Fibroblast of the aortic adventitia (primary cell): ENCODE data around the gene ELP2. TPM values are rescaled to one million over a fixed set of nuclear protein-coding genes. Genes with fewer than 3 reads are reported as not detected.

Source experiments
- DNase-seq: peaks from one replicate; pipeline ENCODE4 v3.0.0-alpha.2; 2010; ENCODE audit warnings: low read depth
- H3K4me3 ChIP-seq: 2 replicates; pipeline ENCODE4 v1.5.1; 2011; ENCODE audit warnings: low read depth, mild to moderate bottlenecking, control low read depth, low read length, moderate library complexity
- CTCF ChIP-seq: IDR thresholded peaks from 2 replicates; pipeline ENCODE4 v1.5.1; 2011; ENCODE audit warnings: mild to moderate bottlenecking, low read length, control low read depth, inconsistent platforms; ENCODE audit not compliant: insufficient read depth
- total RNA-seq: library from RNA; depleted of rRNA; stranded (reverse); fragments of >200 nt; gene quantifications from 2 replicates; pipeline ENCODE4 v1.2.3, GENCODE V29; 2012; ENCODE audit warnings: low replicate concordance

ELP2 gene
- total RNA-seq, 1 donor, result 83.3 TPM

DNA sequence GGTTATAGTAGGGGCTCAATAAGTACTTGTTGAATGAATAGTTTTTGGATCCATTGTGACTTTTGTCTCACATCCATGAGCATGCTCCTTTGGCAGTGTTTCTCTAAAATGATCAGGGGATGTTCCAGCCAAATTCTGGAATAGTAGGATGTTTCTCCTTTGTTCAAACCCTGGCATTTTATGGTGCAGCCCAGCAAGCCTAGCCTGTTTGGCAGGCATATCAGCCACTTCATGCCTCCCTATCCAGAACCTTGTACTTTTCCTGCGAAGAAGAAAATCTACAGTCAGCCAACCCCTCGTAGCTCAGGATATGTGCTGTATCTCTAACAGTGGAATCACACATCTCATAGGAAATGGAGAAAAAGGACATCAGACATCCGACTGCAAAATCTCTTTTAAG is 35.3 kb upstream of the ELP2 start:
- no peak overlapping the region for H3K4me3 ChIP-seq
- no peak for TF ChIP-seq CTCF
- no peak for DNase-seq

DNA sequence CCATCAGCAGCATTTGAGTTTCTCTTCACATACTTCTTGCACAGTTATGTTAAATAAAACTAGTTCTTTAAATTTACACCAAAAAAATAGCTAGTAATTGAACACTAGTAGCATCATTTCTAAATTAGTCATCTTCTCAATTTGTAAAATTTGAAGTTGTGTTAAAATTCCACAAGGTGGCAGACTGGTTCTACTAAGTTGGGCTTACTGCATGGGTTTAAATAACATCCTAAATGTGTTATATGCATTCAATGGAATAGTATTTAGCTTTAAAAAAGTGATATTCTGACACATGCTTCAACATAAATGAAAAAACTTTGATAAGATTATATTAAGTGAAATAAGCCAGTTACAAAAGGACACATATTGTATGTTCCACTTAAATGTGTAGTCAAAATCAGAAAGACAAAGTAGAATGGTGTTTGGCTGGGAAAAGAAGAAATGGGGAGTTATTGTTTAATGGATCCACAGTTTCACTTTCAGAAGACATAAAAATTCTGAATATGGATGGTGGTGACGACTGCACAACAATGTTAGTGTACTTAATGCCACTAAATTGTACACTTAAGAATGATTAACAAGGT is 33.7 kb upstream of the ELP2 start:
- TF ChIP-seq CTCF, result peak; percentile 44
- no peak overlapping the region for H3K4me3 ChIP-seq
- peak; percentile 89 for DNase-seq

GRCh38 chr18:36096955-36097354 is 32.7 kb upstream of the ELP2 start:
- H3K4me3 ChIP-seq, result no peak overlapping the region
- TF ChIP-seq CTCF, result no peak
- DNase-seq, result no peak

- no peak overlapping the region for H3K4me3 ChIP-seq
- peak; percentile 11 for DNase-seq
- no peak for TF ChIP-seq CTCF
These were observed 30.4 kb upstream of the ELP2 start for GRCh38 chr18:36099311-36099710.

GRCh38 chr18:36101943-36102342 is 27.8 kb upstream of the ELP2 start:
- no peak for DNase-seq
- TF ChIP-seq CTCF, result no peak
- no peak overlapping the region for H3K4me3 ChIP-seq

GRCh38 chr18:36104749-36105148 is 24.9 kb upstream of the ELP2 start:
- DNase-seq, result no peak
- no peak overlapping the region for H3K4me3 ChIP-seq
- TF ChIP-seq CTCF, result no peak

DNA sequence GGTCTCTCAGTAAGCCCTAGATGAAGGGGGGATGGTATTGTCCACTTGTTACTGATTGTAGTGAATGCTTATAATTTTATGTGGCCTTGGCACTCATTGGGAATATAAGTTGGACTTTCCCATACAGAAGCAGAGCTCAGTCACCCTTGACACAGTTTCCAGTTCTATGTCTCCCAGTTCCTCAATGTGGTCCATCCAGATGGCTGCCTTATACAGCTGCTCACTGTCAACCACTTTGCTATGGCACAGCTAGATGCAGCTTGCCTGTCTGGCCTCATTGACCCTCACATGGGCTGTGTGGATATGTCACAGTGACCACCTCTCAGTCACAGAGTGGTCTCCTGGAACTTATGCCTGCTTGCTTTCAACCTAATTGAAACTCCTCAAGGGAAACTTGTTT is 22.2 kb upstream of the ELP2 start:
- no peak for DNase-seq
- no peak for TF ChIP-seq CTCF
- no peak overlapping the region for H3K4me3 ChIP-seq
